ENCODE measurements around the gene INO80E. TPM values are rescaled to one million over a fixed set of nuclear protein-coding genes. Genes with fewer than 3 reads are reported as not detected.

The INO80E gene
- total RNA-seq, 1 experiment from 2014 or later: 94.1 TPM

- H4K91ac ChIP-seq (ENCODE audit: insufficient read length, low read depth, low read length): no peak overlapping the region
- peaks cover 3% of the 10 kb centered on the region; the same call in 1 of the 2 replicates for H3K4me1 ChIP-seq (ENCODE audit: insufficient read depth, low read length)
- peaks cover 16% of the 10 kb centered on the region for H3K23me2 ChIP-seq (ENCODE audit: insufficient read length, low read depth, low read length, poor library complexity, severe bottlenecking)
- no peak overlapping the region for H2BK5ac ChIP-seq (ENCODE audit: insufficient read length, low read length)
- peaks cover 6 to 16% (median 10%) of the 10 kb centered on the region in 3 experiments; a peak in 5 of 7 replicates for H3K36me3 Mint-ChIP-seq (ENCODE audit: insufficient read depth in 1 of 3, low read depth in 3 of 3)
- DNase-seq: no peak
- no peak overlapping the region for H3K27ac Mint-ChIP-seq
- H3K79me2 ChIP-seq (ENCODE audit: insufficient read depth, low read length): no peaks in the 10 kb centered on the region; the same call in 1 of the 2 replicates
- H3K23ac ChIP-seq (ENCODE audit: insufficient read length, low read depth, low read length): no peak overlapping the region
- no peak overlapping the region for H4K5ac ChIP-seq (ENCODE audit: insufficient read length, low read depth, low read length)
- no peak overlapping the region for H3K27ac ChIP-seq (ENCODE audit: insufficient read length, low read depth, low read length)
- H3K56ac ChIP-seq (ENCODE audit: insufficient read length, low read depth, low read length): no peak overlapping the region
- no peak overlapping the region for H2AFZ ChIP-seq (ENCODE audit: low read length)
- WGBS (ENCODE audit: extremely low coverage, insufficient read length, low lambda C conversion rate): no CpG with 5 or more reads among the region's 18 CpGs
- no peak overlapping the region for H3K4ac ChIP-seq (ENCODE audit: low read depth, low read length)
- H3K9me3 ChIP-seq (ENCODE audit: control insufficient read depth, low read depth, low read length): no peaks in the 10 kb centered on the region
- H3K79me1 ChIP-seq (ENCODE audit: insufficient read depth, low read depth, low read length, poor library complexity, severe bottlenecking): no peaks in the 10 kb centered on the region
- no peak overlapping the region for H3K18ac ChIP-seq (ENCODE audit: insufficient read length, low read depth, low read length)
- peaks cover 18 to 34% of the 10 kb centered on the region in 2 experiments for H3K4me1 Mint-ChIP-seq
- H3K9ac ChIP-seq (ENCODE audit: extremely low read depth, insufficient read length, low read length): no peak overlapping the region
- no peak overlapping the region for H2BK20ac ChIP-seq (ENCODE audit: low read depth, low read length, poor library complexity, severe bottlenecking)
- no peaks in the 10 kb centered on the region for H4K20me1 ChIP-seq (ENCODE audit: control insufficient read depth, insufficient read depth, insufficient read length)
- H3K9me3 Mint-ChIP-seq: no peaks in the 10 kb centered on the region; a peak in 1 of 5 replicates
- H2BK120ac ChIP-seq (ENCODE audit: low read depth, low read length, poor library complexity, severe bottlenecking): no peak overlapping the region
- H3K27me3 ChIP-seq (ENCODE audit: insufficient read depth, low read length): no peaks in the 10 kb centered on the region
- no peak overlapping the region for H2BK15ac ChIP-seq (ENCODE audit: low read depth, low read length)
- no peaks in the 10 kb centered on the region; the same call in none of the 2 replicates for H3K27me3 Mint-ChIP-seq (ENCODE audit: low read depth)
- H3K4me2 ChIP-seq (ENCODE audit: insufficient read depth, insufficient read length, low read length): no peak overlapping the region
- no peak for TF ChIP-seq CTCF (conservative IDR thresholded peaks at IDR 0.05)
- peak overlapping the region in 1 of 2 experiments; percentile 12; a peak in 1 of 5 replicates for H3K4me3 Mint-ChIP-seq
- no peak overlapping the region for H2BK12ac ChIP-seq (ENCODE audit: insufficient read length, low read depth, low read length)
- no peak overlapping the region for H3T11ph ChIP-seq (ENCODE audit: low read length)
- no peak overlapping the region; the same call in 1 of the 2 replicates for H3K14ac ChIP-seq (ENCODE audit: insufficient read depth, low read length)
- H2AK5ac ChIP-seq (ENCODE audit: insufficient read length, low read length): no peak overlapping the region
- H4K8ac ChIP-seq (replicated peaks; ENCODE audit: insufficient read length, low read depth, low read length): no peak overlapping the region
These were observed 30.4 kb downstream of the INO80E start for GRCh38 chr16:30026449-30026848.
